H4 (cell line): ENCODE data around the gene KREMEN1. TPM values are rescaled to one million over a fixed set of nuclear protein-coding genes. Genes with fewer than 3 reads are reported as not detected.

Experiments
- DNase-seq: peaks from one replicate; pipeline ENCODE4 v3.0.0-alpha.2; 2015; ENCODE audit warnings: low spot score
- total RNA-seq: library from RNA; depleted of rRNA; stranded (reverse); fragments of >200 nt; shearing (Covaris generic); gene quantifications from 2 replicates; pipeline ENCODE4 v1.2.3, GENCODE V29; 2014; rRNA removed

Gene KREMEN1
- total RNA-seq, 1 experiment from 2014 or later, result 3.9 TPM

DNA sequence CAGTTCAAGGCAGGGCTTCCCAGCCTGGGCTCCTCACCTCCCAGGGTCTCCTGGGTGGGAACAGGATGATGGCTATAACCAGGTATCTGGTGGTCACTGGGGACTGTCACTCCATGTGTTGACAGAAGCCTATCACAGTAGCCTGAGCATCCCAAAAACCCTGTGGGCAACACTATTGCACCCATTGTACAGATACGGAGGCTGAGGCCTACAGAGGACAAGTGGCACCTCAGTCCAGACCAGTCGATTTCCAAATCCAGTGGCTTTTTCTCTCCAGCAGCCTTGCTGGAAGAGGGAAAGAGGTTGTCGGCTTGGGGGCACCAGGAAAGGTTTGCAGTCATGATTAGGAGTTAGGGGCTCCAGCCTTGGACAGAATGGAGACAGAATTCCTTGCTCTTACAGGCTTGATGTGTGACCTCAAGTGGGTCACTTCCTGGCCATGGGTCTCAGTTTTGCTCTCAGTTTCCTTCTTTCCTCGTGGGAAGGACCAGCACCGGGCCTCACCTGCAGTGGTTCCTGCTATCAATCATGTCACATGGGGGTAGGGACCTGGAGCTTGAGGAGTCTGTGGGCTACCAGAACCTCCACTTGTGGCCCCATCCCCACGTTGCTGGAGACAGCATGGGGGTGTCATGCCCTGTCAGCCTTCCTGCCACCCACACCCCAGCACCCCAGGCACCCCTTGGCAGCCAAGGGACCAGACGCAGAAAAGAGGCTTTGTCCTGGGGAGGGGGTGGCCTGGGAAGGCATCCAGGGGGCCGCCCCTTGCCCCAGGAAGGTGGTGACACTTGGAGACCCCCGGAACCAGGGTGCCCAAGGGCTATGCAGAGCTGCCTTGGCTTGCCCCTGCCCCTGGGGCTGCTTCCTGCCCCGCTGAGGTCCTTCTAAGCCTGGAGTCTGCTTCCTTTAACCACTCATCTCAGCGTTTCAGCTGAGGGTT, 135.0 kb downstream of the KREMEN1 start:
- no peak for DNase-seq

GRCh38 chr22:29208502-29208862, 135.6 kb downstream of the KREMEN1 start:
- DNase-seq, result no peak

DNA sequence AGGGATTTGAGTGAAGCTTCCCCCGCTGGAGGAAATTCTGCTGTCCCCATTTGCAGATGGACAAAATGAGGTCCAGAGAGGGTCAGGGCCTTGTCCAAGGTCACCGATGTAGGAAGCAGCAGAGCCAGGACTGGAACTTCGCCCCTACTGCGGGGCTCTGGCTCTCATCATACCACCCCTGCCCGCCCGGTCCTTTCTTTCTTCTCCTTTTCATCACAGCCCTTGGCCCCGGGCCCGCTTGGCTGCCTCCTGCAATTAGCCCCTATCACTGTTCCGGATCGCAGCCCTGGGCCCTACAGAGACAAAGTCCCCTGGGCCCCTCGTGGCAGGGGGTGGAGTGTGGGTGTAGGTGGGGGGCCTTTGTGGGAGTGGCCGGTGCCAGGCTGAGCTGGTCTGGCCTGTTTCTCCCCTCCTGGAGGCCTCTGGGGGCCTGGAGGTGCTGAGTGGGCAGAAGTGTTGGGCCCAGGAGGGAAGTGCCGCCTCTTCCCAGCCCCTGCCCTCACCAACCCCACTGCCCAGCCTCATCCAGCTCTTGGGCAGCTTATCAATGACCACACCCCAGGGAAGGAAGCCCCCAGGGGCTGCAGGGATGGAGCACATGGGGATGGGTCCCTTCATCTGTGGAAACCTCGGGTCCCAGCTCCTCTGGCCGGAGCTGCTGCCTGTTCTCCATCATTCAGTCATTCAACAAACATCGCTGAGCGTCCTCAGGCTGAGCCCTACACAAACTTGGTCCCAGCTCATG, 136.2 kb downstream of the KREMEN1 start:
- no peak for DNase-seq

DNA sequence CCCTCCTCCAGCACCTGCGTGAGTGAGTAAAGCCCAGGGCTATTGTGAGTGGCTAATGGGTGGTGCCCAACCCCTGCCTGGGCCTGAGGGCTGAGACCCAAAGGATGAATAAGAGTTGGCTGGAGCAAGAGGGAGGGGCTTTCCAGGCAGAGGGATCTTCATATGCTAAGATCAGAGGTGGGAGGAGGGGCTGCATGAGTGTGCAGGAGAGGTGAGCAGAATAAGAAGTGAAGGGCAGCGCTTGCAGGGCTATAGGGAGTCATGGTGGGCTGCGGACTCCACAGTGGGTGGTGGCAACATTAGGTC, 136.7 kb downstream of the KREMEN1 start:
- no peak for DNase-seq

- DNase-seq, result no peak
Measured at GRCh38 chr22:29211066-29211465, 138.2 kb downstream of the KREMEN1 start.

- DNase-seq, result no peak
Measured at GRCh38 chr22:29211466-29211865, 138.6 kb downstream of the KREMEN1 start.

GRCh38 chr22:29212743-29213142, 139.9 kb downstream of the KREMEN1 start:
- no peak for DNase-seq

- DNase-seq, result no peak
Measured at GRCh38 chr22:29213493-29213892, 140.7 kb downstream of the KREMEN1 start.

- DNase-seq, result no peak
Measured at GRCh38 chr22:29214232-29214631, 141.4 kb downstream of the KREMEN1 start.

GRCh38 chr22:29215012-29215860, 142.4 kb downstream of the KREMEN1 start:
- DNase-seq, result no peak

GRCh38 chr22:29216011-29216872, 143.4 kb downstream of the KREMEN1 start:
- DNase-seq, result no peak

GRCh38 chr22:29216873-29217666, 144.2 kb downstream of the KREMEN1 start:
- no peak for DNase-seq

Other genes with a start within 250 kb of the KREMEN1 start
- 1.8 and 2.6 TPM in 2 replicates for gene ZNRF3, start 189.5 kb upstream of the KREMEN1 start, total RNA-seq
- gene C22orf31, start 11.2 kb upstream of the KREMEN1 start, total RNA-seq, result not detected in 2 replicates
- gene EMID1, start 132.9 kb downstream of the KREMEN1 start, total RNA-seq, result 3.0 and 9.5 TPM in 2 replicates
- 13.6 and 14.2 TPM in 2 replicates for gene RHBDD3, start 194.9 kb downstream of the KREMEN1 start, total RNA-seq
- gene EWSR1, start 195.2 kb downstream of the KREMEN1 start, total RNA-seq, result 153 and 206 TPM in 2 replicates
- gene GAS2L1, start 233.6 kb downstream of the KREMEN1 start, total RNA-seq, result 3.9 and 4.0 TPM in 2 replicates
- gene RASL10A, start 242.7 kb downstream of the KREMEN1 start, total RNA-seq, result not detected in 2 replicates